HuH-7 (cell line): ENCODE measurements around the gene RPL41.
A peak's percentile ranks its signal among the peaks of the same experiment; 100 is the strongest.
"Not testable (repeated sequence)": the region's sequence is repeated elsewhere in the genome, so short reads cannot be mapped to it uniquely, and the experiment has no call there.

ENCODE experiments used
- DNase-seq: peaks from one replicate; pipeline ENCODE4 v3.0.0; 2011; ENCODE audit warnings: low spot score

Gene RPL41

DNA sequence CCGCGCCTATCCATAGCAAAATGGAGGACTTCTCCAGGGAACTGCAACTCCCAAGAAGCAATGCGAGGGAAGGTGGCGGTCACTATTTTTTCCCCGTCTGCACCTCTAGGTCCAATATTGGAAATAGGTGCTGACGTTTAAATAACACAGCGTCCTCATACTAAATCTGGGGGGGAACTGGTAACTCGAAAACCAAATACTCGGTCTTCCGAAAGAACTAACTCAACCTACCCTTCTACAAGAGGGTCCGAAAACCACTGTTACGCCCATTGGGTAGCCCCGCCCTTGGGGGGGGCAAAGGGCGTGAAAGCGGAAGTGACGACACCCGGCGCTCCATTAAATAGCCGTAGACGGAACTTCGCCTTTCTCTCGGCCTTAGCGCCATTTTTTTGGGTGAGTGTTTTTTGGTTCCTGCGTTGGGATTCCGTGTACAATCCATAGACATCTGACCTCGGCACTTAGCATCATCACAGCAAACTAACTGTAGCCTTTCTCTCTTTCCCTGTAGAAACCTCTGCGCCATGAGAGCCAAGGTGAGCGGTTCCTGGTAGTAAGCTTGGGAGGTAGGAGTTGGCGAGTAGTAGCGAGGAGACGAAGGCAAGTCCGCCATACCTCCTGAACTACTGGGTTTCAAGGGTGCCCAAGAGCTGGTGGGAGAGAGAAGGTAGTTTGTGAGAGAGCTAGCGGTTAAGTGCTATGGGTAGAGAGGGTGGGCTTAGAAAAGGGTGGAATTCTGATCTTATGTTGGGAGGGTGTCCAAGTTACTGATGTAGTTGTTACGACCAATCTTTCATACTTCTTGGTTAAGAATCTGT, at the start of gene RPL41:
Gene RPL41, plus strand, starts transcription at position 367 of the 815 bp plus-strand sequence.
- peak; percentile 49 for DNase-seq

DNA sequence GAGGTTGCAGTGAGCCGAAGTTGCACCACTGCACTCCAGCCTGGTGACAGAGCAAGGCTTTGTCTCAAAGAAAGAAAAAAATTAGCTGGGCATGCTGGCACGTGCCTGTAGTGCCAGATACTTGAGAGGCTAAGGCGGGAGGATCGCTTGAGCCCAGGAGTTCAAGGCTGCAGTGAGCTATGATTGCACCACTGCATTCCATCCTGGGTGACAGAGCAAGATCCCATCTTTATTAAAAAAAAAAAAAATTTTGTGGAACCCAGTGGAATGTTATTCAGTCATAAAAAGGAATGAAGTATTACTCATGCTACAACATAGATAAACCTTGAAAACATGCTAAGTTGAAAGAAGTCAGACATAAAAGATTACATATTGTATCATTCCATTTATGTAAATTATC, 44.8 kb upstream of the RPL41 start:
- no peak for DNase-seq

DNA sequence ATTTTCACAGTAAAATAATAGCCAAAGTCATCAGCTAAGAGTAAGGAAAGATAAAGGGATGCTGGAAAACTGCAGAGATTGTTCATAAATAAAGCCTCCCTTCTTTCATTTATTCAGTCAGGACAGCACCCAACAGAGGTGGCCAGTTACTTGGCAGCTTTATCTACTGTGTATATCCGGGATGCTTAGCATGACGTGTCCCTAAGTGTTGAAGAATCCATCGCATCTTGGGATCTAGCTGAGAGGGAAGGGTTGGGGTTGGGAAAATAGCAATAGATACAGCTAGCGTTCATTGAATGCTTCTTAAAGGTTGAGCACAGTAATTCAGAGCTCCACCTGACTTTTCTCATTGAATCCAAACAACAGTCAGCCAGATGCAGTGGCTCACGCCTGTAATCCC, 42.0 kb upstream of the RPL41 start:
- no peak for DNase-seq

DNA sequence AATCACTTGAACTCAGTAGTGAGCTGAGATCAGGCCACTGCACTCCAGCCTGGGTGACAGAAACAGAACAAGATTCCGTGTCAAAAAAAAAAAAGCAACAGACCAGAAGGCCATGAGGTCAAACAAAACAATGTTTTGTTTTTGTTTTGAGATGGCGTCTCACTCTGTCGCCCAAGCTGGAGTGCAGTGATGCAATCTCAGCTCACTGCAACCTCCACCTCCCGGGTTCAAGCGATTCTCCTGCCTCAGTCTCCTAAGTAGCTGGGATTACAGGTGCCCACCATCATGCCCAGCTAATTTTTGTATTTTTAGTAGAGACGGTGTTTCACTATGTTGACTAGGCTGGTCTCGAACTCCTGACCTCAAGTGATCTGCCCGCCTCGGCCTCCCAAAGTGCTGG, 38.5 kb upstream of the RPL41 start:
- not testable (repeated sequence) for DNase-seq

DNA sequence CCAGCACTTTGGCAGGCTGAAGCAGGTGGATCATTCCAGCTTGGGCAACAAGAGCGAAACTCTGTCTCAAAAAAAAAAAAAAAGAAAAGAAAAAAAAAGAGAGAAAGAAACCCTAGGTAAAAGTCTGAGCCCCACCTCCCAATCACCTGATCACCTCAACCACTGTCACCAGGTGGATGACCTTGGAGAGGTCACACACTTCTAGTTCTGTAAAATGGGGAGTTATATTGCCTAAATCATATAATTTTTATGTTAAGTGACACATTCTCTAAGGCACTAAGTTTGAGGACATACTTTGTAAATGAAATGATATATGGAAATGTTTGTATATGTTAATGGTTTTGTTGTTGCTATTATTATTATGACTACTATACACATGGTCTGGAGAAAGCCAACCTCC, 38.0 kb upstream of the RPL41 start:
- DNase-seq = no peak

DNA sequence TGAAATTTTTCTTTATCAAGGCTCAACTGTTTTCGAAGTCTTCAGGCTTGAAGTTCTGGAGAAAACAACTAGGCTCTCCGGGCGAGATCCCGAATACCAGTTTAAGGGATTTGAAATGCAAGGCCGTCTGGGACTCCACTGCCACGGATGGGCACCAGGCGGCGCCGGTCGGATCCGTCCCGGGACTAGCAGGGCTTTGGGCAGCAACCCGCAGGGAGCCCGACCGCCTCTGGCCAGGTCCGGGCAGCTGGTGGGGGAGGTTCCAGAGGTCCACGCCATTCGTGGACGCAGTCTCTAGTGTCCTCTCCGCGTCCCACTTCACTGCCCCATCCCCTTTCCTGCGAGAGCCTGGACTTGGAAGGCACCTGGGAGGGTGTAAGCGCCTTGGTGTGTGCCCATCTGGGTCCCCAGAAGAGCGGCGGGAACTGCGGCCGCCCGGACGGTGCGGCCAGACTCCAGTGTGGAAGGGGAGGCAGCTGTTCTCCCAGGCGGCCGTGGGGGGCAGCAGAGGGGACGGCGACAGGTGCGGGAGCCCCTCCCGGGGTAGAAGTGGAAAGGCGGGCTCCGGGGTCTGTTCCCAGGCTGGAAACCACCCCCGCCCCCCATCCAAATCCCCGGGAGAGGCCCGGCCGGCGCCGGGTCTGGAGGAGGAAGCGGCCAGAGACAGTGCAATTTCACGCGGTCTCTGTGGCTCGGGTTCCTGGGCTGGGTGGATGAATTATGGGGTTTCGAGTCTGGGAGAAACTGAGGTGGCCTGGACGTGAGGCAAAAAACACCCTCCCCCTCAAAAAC, 37.3 kb upstream of the RPL41 start:
- DNase-seq = peak; percentile 92

DNA sequence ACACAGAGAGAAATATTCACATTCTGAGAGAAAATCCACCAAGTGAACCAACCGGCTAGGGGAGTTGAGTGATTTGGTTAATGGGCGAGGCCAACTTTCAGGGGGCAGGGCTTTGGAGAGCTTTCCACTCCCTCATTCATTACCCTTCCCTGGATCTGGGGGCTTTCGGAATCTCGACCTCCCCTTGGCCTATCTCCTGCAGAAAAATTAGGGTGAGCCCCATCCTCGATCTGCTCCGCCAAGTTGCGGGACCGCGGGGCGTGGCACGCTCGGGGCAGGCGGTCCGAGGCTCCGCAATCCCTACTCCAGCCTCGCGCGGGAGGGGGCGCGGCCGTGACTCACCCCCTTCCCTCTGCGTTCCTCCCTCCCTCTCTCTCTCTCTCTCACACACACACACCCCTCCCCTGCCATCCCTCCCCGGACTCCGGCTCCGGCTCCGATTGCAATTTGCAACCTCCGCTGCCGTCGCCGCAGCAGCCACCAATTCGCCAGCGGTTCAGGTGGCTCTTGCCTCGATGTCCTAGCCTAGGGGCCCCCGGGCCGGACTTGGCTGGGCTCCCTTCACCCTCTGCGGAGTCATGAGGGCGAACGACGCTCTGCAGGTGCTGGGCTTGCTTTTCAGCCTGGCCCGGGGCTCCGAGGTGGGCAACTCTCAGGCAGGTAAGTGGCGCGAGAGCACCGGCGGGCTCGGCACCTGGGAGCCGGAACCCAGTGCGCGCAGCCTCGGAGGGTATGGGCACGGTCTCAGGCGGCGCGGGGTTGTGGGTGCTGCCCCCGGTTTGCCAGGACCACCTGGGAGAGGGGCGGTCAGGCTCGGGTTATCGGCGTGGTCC, 36.5 kb upstream of the RPL41 start, which contains the start of gene ERBB3:
Gene ERBB3, plus strand, starts transcription at position 443 of the 833 bp plus-strand sequence. Its CDS starts 136 bp downstream, at position 579.
- peak; percentile 91 for DNase-seq

DNA sequence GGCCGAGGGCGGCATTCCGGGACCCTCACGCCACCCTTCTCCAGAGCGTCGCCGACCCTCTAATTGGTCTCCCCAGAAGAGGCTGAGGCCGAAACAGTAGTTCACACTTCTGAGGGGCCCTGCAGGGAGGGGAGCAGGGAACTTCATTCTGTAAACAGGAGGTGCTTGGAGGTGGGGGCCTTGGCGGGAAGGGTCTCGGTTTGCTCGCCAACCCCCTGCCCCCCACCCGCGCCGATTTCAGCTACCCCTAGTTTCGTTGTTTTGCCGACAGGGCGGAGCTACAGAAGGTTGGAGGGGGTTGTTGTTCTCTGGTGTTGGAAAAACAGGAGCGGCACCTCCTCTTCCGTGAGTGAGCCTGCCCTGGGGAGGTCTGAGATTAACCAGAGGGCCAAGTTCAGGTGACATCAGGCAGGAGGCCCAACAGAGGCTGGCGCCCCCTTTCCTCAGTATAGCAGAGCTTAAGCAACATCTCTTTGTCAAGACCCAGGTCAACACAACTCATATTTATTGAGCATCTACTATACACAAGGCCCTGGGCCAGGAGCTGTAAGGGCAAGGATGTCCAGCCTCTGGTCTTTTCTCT, 35.8 kb upstream of the RPL41 start:
- peak; percentile 75 for DNase-seq

DNA sequence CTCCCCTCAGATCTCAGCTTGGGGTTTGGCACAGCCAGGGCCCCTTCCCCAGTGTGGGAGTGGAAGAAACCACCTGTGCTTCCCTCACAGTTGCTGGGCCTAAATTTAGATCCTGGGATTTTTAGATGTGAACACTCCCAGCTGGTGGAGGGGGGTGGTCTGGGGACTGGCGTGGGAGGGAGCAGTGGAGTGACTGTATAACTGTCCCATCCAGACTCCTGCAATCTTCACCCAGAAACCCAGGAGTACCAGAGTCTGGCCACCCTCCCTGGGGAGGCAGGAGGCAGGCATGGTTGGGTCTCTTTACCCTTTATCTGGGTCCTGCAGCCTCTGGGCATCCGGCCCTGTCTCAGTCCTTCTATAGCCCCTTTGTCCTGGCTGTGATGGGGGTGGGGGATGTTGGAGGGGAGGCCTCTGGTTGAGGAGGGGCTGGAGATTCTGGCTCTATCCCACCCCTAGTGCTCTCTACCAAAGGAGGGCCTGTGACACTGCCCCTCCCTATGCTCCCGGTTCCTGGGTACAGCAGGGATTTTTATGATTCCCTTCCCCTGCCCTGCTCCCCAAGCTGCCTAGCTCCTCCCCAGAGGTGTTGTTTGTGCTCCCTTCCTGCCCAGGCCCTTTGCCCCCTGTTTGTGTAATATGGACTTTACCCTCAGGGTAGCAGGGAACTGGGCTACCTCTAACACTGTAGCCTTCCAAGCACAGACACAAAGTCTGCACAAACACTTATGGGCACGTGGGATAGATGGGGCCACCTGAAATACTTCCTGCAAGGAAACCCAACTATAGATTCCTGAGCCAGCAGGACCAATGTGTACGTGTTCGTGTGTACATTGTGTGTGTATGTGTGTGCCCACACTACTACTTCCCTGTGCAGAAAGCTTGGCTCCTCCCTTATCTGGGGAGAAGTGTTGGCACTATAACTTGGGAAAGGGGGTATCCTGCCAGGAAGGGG, 34.8 kb upstream of the RPL41 start:
- peak; percentile 88 for DNase-seq

DNA sequence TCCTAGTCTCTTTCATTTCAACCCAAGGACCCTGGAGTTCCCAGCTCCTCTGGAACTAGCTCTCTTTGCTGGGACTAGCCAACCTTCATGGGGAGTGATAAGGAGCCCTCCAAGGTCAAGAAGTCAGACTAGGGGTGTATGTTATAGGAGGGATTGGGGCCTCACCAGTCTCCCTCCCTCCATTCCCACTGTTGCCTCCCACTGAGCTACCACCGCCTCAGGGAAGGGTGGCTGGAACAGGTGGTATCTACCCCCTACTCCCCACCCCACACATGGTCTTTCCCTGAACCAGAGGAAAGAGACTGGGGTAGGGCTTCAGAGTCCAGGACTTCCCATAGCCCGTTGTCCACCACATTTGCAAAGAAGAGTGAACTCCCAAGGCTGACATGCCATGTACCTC, 34.1 kb upstream of the RPL41 start:
- DNase-seq = no peak

DNA sequence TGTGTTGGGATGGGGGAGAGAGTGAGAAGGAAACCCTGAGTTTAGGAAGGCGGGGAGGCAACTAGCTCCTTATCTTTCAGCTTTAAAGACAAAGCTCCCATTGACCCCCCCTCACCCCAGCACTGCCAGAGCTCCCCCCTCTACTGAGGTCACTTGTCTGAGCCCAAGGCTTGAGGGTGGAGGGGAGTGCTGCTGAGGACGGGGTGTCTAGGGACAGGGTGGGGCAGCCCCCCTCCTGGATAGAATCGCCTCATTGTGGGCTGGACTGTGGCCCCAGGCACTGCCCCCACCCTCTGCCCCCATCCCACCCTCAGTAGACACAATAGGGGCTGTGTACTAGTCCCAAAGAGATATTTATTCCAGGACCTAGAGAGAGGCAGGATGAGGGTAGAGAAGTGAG, 33.5 kb upstream of the RPL41 start:
- no peak for DNase-seq

DNA sequence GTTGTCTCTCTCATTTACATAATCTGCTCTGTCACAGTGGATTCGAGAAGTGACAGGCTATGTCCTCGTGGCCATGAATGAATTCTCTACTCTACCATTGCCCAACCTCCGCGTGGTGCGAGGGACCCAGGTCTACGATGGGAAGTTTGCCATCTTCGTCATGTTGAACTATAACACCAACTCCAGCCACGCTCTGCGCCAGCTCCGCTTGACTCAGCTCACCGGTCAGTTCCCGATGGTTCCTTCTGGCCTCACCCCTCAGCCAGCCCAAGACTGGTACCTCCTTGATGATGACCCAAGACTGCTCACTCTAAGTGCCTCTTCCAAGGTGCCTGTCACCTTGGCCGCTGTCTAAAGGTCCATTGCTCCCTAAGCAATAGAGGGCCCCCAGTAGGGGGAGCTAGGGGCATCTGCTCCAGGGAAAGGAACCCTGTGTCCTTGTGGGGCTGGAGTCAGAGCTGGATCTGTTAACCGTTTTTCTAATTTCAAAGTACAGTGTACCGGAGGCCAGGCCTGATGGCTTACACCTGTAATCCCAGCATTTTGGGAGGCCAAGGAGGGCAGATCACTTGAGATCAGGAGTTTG, 31.4 kb upstream of the RPL41 start:
- peak; percentile 55 for DNase-seq

DNA sequence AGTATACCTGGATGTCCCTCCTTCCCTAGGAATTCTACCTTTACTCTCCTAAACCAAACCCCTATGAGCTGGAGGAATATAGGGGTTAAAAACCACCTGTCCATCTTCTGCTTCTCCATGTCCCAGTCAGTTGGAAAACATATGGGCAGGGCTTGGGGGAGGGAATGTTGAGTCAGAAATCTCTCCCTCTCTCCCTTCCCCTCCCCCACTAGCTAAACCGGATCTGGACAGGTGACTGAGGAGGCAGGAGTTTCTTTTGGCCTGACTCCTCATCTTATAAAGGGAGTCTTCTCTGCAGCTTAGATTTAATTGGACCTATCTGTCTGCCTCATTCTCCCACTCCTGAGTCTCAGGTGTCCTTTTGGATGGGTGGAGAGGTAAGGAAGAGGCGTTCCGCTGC, 30.3 kb upstream of the RPL41 start:
- no peak for DNase-seq

DNA sequence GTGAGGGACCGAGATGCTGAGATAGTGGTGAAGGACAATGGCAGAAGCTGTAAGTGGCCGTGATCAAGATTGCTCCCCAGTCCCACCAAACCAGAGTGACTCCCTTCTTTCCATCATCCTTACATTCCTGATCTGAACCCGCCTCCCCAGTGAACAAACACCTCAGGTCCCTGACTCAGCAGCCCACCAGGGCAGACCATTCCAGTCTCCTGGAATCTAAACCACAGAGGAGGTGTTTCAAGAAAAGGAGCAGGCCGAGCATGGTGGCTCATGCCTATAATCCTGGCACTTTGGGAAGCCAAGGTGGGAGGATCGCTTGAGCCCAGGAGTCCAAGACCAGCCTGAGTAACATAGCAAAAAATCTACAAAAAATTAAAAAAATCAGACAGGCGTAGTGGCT, 29.8 kb upstream of the RPL41 start:
- no peak for DNase-seq

DNA sequence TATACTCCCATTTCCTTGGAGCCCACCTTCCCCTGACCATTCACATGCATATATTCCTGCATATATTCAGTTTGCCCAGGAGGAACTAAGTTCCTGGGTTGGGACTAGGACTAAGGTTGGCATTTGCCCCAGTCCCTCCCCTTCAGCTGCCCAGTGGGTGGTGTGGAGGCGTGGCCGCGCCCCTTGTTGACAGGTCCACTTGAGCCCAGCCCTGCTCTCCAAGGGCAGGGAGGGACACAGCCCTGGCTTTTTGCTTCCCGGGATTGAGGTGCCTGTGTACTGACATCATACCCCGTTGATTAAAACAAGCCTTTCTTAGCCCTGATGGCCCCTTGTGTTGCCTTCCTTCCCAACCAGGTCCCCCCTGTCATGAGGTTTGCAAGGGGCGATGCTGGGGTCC, 29.2 kb upstream of the RPL41 start:
- no peak for DNase-seq

DNA sequence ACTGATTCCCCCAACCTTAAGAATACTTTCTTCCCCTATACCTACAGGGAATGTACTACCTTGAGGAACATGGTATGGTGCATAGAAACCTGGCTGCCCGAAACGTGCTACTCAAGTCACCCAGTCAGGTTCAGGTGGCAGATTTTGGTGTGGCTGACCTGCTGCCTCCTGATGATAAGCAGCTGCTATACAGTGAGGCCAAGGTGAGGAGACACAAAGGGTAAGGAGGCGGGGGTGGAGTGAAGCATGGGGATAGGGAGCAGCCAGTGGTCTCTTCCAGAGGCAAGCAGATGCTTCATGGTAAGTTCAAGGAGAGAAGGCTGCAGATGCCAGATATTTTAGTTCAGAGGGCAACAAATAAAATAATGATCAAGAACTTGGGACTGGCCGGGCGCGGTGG, 18.7 kb upstream of the RPL41 start:
- DNase-seq = no peak

DNA sequence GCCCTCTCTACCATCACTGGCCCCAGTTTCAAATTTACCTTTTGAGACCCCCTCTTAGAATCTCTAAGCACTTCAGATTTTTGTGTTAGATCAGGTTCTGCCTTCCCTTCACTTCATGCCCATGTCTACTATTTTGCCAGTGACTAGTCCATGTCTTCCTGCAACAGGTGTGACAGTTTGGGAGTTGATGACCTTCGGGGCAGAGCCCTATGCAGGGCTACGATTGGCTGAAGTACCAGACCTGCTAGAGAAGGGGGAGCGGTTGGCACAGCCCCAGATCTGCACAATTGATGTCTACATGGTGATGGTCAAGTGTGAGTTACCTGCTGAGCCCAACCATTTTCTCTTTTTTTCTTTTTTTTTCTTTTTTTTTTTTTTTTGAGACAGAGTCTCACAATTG, 17.8 kb upstream of the RPL41 start:
- DNase-seq = no peak

DNA sequence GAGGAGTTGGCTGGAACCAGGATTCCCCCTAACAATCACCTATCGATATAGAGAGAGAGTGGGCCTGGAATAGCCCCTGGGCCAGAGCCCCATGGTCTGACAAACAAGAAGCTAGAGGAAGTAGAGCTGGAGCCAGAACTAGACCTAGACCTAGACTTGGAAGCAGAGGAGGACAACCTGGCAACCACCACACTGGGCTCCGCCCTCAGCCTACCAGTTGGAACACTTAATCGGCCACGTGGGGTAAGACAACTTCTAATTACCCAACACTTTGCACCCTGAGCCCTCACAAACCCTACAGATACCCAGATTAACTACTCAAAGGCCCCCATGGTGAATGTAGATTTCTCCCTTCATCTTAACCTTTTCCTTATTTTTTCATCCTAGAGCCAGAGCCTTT, 16.6 kb upstream of the RPL41 start:
- DNase-seq = no peak

DNA sequence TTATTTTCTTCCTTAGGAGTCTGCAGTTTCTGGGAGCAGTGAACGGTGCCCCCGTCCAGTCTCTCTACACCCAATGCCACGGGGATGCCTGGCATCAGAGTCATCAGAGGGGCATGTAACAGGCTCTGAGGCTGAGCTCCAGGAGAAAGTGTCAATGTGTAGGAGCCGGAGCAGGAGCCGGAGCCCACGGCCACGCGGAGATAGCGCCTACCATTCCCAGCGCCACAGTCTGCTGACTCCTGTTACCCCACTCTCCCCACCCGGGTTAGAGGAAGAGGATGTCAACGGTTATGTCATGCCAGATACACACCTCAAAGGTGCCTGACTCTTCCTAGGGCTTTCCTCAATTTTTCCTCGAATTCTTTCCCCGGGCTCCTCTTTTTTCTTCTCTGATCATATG, 15.4 kb upstream of the RPL41 start:
- DNase-seq = no peak

DNA sequence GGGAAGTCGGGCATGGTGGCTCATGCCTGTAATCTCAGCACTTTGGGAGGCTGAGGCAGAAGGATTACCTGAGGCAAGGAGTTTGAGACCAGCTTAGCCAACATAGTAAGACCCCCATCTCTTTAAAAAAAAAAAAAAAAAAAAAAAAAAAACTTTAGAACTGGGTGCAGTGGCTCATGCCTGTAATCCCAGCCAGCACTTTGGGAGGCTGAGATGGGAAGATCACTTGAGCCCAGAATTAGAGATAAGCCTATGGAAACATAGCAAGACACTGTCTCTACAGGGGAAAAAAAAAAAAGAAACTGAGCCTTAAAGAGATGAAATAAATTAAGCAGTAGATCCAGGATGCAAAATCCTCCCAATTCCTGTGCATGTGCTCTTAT, 13.8 kb upstream of the RPL41 start:
- DNase-seq = no peak
